Thoracic aorta (tissue), 2 donors: Measurements from ENCODE around the gene NME7. TPM values are rescaled to one million over a fixed set of nuclear protein-coding genes. Genes with fewer than 3 reads are reported as not detected.
A peak's percentile ranks its signal among the peaks of the same experiment; 100 is the strongest.

Experiments used
- ATAC-seq: fragments of 150-250 bp; one replicate; pipeline ENCODE4 v1.8.0; 2017; ENCODE audit warnings: low read depth; ENCODE audit not compliant: insufficient number of reproducible peaks, low FRiP score
- DNase-seq: peaks from one replicate; pipeline ENCODE4 v3.0.0-alpha.2; 2020; ENCODE audit warnings: low spot score
- H3K27ac ChIP-seq, 2 donors: fragments of 200-600 bp; sonication (generic); 1 replicate in 1 of 2; 2 replicates in 1 of 2; pipeline ENCODE4 v1.5.1; 2016; ENCODE audit warnings: mild to moderate bottlenecking in 2 of 2, moderate library complexity in 2 of 2
- H3K27me3 ChIP-seq: fragments of 200-600 bp; sonication (generic); replicated peaks from 2 replicates; pipeline ENCODE4 v1.6.0; 2016; ENCODE audit warnings: mild to moderate bottlenecking; ENCODE audit not compliant: insufficient read depth
- H3K36me3 ChIP-seq: fragments of 200-600 bp; sonication (generic); one replicate; pipeline ENCODE4 v1.5.1; 2016
- H3K4me1 ChIP-seq, 2 donors: fragments of 200-600 bp; sonication (generic); 1 replicate in 1 of 2; 2 replicates in 1 of 2; pipeline versions ENCODE4 v1.5.1 to v1.6.0; 2016; ENCODE audit warnings: low read depth in 2 of 2, mild to moderate bottlenecking in 1 of 2; ENCODE audit not compliant: control insufficient read depth in 1 of 2
- H3K4me3 ChIP-seq: fragments of 200-600 bp; sonication (generic); 2 replicates; pipeline ENCODE4 v1.5.1; 2016; ENCODE audit warnings: mild to moderate bottlenecking
- H3K9me3 ChIP-seq: fragments of 200-600 bp; sonication (generic); 2 replicates; pipeline ENCODE4 v1.5.1; 2016
- CTCF ChIP-seq: fragments of 200-600 bp; sonication (generic); IDR thresholded peaks from one replicate; pipeline ENCODE4 v1.5.1; 2019; ENCODE audit warnings: antibody characterized with exemption
- total RNA-seq, 2 donors: library from RNA; depleted of rRNA; stranded (reverse); fragments of >200 nt; gene quantifications; one replicate each; pipeline versions ENCODE4 v1.1.0 to v1.2.3, GENCODE V29; 2016

The NME7 gene
- total RNA-seq, 2 donors from 2014 or later: 18.3 to 20.4 TPM

- DNase-seq: no peak
- peaks cover 8 to 63% of the 10 kb centered on the region in 2 donors for H3K4me1 ChIP-seq
- TF ChIP-seq CTCF: no peak
- H3K36me3 ChIP-seq: no peaks in the 10 kb centered on the region
- peak overlapping the region; percentile 53 to 70 for H3K27ac ChIP-seq
- peak overlapping the region; percentile 95 for H3K4me3 ChIP-seq
- no peak for ATAC-seq
- H3K9me3 ChIP-seq: no peaks in the 10 kb centered on the region
- no peaks in the 10 kb centered on the region for H3K27me3 ChIP-seq
Measured at GRCh38 chr1:169105434-169106094, 262.0 kb downstream of the NME7 start.

GRCh38 chr1:169105087-169105433, 262.5 kb downstream of the NME7 start:
- peaks cover 4 to 58% of the 10 kb centered on the region in 2 donors for H3K4me1 ChIP-seq

GRCh38 chr1:169103480-169103893, 264.1 kb downstream of the NME7 start:
- Histone ChIP-seq H3K27me3 (no peaks in the 10 kb centered on the region), H3K4me3 (no peak overlapping the region), H3K9me3 (no peaks in the 10 kb centered on the region), H3K4me1 (peaks cover 0 to 43% of the 10 kb centered on the region in 2 donors), H3K27ac (peak overlapping the region in 1 of 2 donors; percentile 34), H3K36me3 (no peaks in the 10 kb centered on the region)
- no peak for ATAC-seq
- TF ChIP-seq CTCF: no peak
- no peak for DNase-seq

More at GRCh38 chr1:169105087-169105433, 262.5 kb downstream of the NME7 start:
- Histone ChIP-seq H3K27me3 (no peaks in the 10 kb centered on the region), H3K27ac (peak overlapping the region in 1 of 2 donors; percentile 53), H3K36me3 (no peaks in the 10 kb centered on the region), H3K9me3 (no peaks in the 10 kb centered on the region), H3K4me3 (peak overlapping the region; percentile 95)
- no peak for ATAC-seq
- no peak for TF ChIP-seq CTCF
- no peak for DNase-seq

GRCh38 chr1:169103002-169103401, 264.6 kb downstream of the NME7 start:
- Histone ChIP-seq H3K9me3 (no peaks in the 10 kb centered on the region), H3K27me3 (no peaks in the 10 kb centered on the region)
- no peak for DNase-seq

GRCh38 chr1:169102567-169102966, 265.0 kb downstream of the NME7 start:
- no peak for DNase-seq
- no peak for TF ChIP-seq CTCF
- H3K27ac ChIP-seq: no peak overlapping the region
- H3K36me3 ChIP-seq: no peaks in the 10 kb centered on the region
- no peaks in the 10 kb centered on the region for H3K27me3 ChIP-seq
- no peak overlapping the region for H3K4me3 ChIP-seq
- H3K9me3 ChIP-seq: no peaks in the 10 kb centered on the region
- H3K4me1 ChIP-seq: peaks cover 0 to 34% of the 10 kb centered on the region in 2 donors
- no peak for ATAC-seq

More at GRCh38 chr1:169103002-169103401, 264.6 kb downstream of the NME7 start:
- no peak overlapping the region for H3K4me3 ChIP-seq
- TF ChIP-seq CTCF: no peak
- peaks cover 0 to 38% of the 10 kb centered on the region in 2 donors for H3K4me1 ChIP-seq
- H3K36me3 ChIP-seq: no peaks in the 10 kb centered on the region
- peak overlapping the region in 1 of 2 donors; percentile 34 for H3K27ac ChIP-seq
- ATAC-seq: no peak
